Endothelial cell (in vitro differentiated cells): ENCODE measurements around the gene SMARCD3. TPM values are rescaled to one million over a fixed set of nuclear protein-coding genes. Genes with fewer than 3 reads are reported as not detected.

ENCODE experiments used
- DNase-seq: peaks from one replicate; pipeline ENCODE4 v3.0.0; 2021; ENCODE audit warnings: low spot score
- H3K27ac Mint-ChIP-seq: one replicate; pipeline ENCODE4 v1.8.0; 2021; ENCODE audit warnings: mixed read lengths, inconsistent platforms; ENCODE audit not compliant: unreplicated experiment
- H3K27me3 Mint-ChIP-seq: one replicate; pipeline ENCODE4 v1.8.0; 2021; ENCODE audit warnings: mild to moderate bottlenecking, moderate library complexity, mixed read lengths, inconsistent platforms; ENCODE audit not compliant: unreplicated experiment
- H3K36me3 Mint-ChIP-seq: one replicate; pipeline ENCODE4 v1.8.0; 2021; ENCODE audit warnings: mild to moderate bottlenecking, low read depth, mixed read lengths, inconsistent platforms; ENCODE audit not compliant: unreplicated experiment
- H3K4me1 Mint-ChIP-seq: one replicate; pipeline ENCODE4 v1.8.0; 2021; ENCODE audit warnings: mild to moderate bottlenecking, mixed read lengths, inconsistent platforms; ENCODE audit not compliant: unreplicated experiment
- H3K4me3 Mint-ChIP-seq: one replicate; pipeline ENCODE4 v1.8.0; 2021; ENCODE audit warnings: mild to moderate bottlenecking, mixed read lengths, inconsistent platforms; ENCODE audit not compliant: unreplicated experiment
- H3K9me3 Mint-ChIP-seq: one replicate; pipeline ENCODE4 v1.8.0; 2021; ENCODE audit warnings: mixed read lengths, inconsistent platforms; ENCODE audit not compliant: unreplicated experiment
- CTCF ChIP-seq: fragments of 200-600 bp; sonication (generic); IDR thresholded peaks from one replicate; pipeline ENCODE4 v1.5.0; 2021; ENCODE audit warnings: antibody characterized with exemption; ENCODE audit not compliant: unreplicated experiment
- long read RNA-seq: library from polyadenylated mRNA; unstranded; transcript quantifications from one replicate; pipeline ENCODE4 v2.0.0, GENCODE V29; 2020; ENCODE audit not compliant: unreplicated experiment
- total RNA-seq: library from RNA; stranded (reverse); fragmentation: NEBNext Ultra II Directional; extraction: Animal tissue kit (Norgen Biotek cat#: 25700); gene quantifications from one replicate; pipeline ENCODE4 v1.2.1, GENCODE V29; 2021; ENCODE audit not compliant: unreplicated experiment

The SMARCD3 gene
- 5.4 TPM for total RNA-seq
- long read RNA-seq, partial matches to known transcripts = 1 of 5 reads
- long read RNA-seq, other reads (novel, unspliced or antisense) = 2 of 5 reads

- H3K36me3 Mint-ChIP-seq = no peaks in the 10 kb centered on the region
- H3K27me3 Mint-ChIP-seq = peaks cover 41% of the 10 kb centered on the region
- H3K27ac Mint-ChIP-seq = no peak within 1 kb of the TSS
- no peaks in the 10 kb centered on the region for H3K9me3 Mint-ChIP-seq
- H3K4me1 Mint-ChIP-seq = peaks cover 33% of the 10 kb centered on the region
- TF ChIP-seq CTCF = no peak
- peak within 1 kb of the TSS; percentile 81 for H3K4me3 Mint-ChIP-seq
- DNase-seq = peak; percentile 72
These were observed at the start of gene SMARCD3 for GRCh38 chr7:151248346-151249033. Gene SMARCD3 (minus strand): TSS chr7:151248694. CDS start chr7:151248562, 132 bp downstream.

GRCh38 chr7:151296202-151296992 lies 47.9 kb upstream of the SMARCD3 start:
- DNase-seq = no peak
- no peak overlapping the region for H3K27ac Mint-ChIP-seq
- H3K36me3 Mint-ChIP-seq = peaks cover 5% of the 10 kb centered on the region
- peaks cover 9% of the 10 kb centered on the region for H3K4me1 Mint-ChIP-seq
- H3K9me3 Mint-ChIP-seq = no peaks in the 10 kb centered on the region
- no peak for TF ChIP-seq CTCF
- peaks cover 3% of the 10 kb centered on the region for H3K27me3 Mint-ChIP-seq
- no peak overlapping the region for H3K4me3 Mint-ChIP-seq

GRCh38 chr7:151292850-151293249 lies 44.4 kb upstream of the SMARCD3 start:
- no peak for DNase-seq
- H3K4me3 Mint-ChIP-seq = no peak overlapping the region
- H3K27me3 Mint-ChIP-seq = peaks cover 2% of the 10 kb centered on the region
- H3K9me3 Mint-ChIP-seq = no peaks in the 10 kb centered on the region
- H3K27ac Mint-ChIP-seq = no peak overlapping the region
- H3K4me1 Mint-ChIP-seq = no peaks in the 10 kb centered on the region
- H3K36me3 Mint-ChIP-seq = peaks cover 3% of the 10 kb centered on the region
- TF ChIP-seq CTCF = no peak

- no peak for DNase-seq
These were observed 42.7 kb upstream of the SMARCD3 start for GRCh38 chr7:151291206-151291605.

More at GRCh38 chr7:151291206-151291605, 42.7 kb upstream of the SMARCD3 start:
- no peak for TF ChIP-seq CTCF
- Mint-ChIP-seq H3K4me3 (no peak overlapping the region), H3K27me3 (peaks cover 2% of the 10 kb centered on the region), H3K9me3 (no peaks in the 10 kb centered on the region), H3K4me1 (peaks cover 2% of the 10 kb centered on the region), H3K36me3 (no peaks in the 10 kb centered on the region), H3K27ac (no peak overlapping the region)
